HG03159 (cell line): ENCODE data around the gene MYO9A.

Experiments
- ATAC-seq: cut with Tn5 transposase; IDR thresholded peaks from one replicate; pipeline ENCODE4 v1.9.1; 2021; ENCODE audit warnings: mild to moderate bottlenecking, moderate library complexity; ENCODE audit not compliant: unreplicated experiment

The MYO9A gene

GRCh38 chr15:71812966-71813722, 304.8 kb downstream of the MYO9A start:
- ATAC-seq, result no peak

GRCh38 chr15:71811752-71812735, 305.9 kb downstream of the MYO9A start:
- ATAC-seq, result no peak

GRCh38 chr15:71811036-71811736, 306.8 kb downstream of the MYO9A start:
- no peak for ATAC-seq

DNA sequence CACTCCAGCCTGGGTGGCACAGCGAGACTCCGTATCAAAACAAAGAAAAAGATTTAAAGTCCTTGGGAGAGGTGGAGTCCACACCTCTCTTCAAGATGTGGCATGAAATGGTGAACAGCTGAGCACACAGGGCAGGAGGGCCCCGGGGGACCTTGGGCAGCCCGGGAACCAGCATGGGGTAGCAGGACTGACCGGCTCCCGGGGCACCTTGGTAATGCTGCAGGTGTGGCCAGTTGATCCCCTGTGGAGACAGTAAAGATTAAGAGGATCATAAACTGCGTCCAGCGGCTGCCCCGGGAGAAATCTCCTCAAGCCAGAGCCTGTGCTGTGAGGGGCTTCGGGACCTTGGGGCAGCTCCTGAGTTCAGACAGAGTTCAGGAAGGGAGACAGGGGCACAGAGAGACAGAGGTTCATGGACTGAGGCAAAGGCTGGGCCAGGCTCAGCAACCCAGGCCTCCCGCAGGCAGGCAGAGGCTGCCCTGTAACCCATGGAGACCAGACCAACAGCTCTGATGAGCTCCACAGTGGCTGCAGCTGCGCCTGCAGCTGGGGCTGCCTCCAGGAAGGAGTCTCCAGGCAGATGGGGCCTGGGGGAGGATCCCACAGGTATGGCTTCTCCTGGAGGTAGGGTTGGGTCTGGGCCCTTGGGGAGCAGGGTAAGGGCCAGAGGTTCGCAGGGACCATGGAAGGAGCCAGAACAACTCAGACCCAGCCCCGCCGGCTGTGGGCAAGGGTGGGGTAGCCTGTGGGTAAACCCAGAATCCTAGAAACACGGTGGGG, 307.5 kb downstream of the MYO9A start, which contains the start of gene NR2E3:
Gene NR2E3 (plus strand): TSS at position 299 of the 780 bp plus-strand sequence. CDS start 190 bp downstream, at position 489.
- ATAC-seq, result no peak

GRCh38 chr15:71809346-71809745, 308.6 kb downstream of the MYO9A start:
- ATAC-seq, result no peak

DNA sequence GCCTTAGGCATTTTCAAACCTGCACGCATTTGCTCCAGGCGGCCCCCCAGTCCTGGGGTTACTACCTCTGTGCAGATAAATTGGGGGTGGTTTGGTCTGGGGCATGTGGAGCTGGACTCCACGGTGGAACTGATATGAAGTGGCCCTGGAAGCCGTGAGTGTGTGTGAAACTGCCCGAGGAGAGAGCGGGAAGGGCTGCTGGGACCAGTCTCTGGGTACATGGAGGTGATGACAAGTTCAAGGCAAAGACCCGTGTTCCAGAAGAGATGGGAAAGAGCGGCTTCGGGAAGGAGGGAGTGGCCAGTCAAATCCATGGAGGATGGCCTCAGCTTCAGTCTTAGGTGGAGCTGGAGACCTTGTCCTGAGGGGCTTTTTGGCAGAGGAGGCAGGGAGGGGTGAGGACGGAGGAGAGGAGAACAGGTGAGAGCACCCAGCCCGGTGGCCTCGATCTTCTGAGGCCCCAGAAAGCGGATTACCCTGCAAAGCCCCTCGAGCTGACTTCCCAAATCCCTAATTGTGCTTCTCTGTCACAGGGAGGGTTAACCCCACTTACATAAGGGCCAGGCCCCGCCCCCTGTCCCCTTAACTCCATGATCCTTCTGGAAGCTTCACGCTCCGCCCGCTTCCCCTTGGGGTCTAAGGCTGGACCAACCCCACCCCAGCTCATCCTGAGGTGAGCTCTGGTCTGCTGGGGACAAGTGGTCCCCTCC, 309.5 kb downstream of the MYO9A start:
- no peak for ATAC-seq

- no peak for ATAC-seq
These were observed 310.3 kb downstream of the MYO9A start for GRCh38 chr15:71807691-71808091.

GRCh38 chr15:71807125-71807629, 310.8 kb downstream of the MYO9A start:
- no peak for ATAC-seq

DNA sequence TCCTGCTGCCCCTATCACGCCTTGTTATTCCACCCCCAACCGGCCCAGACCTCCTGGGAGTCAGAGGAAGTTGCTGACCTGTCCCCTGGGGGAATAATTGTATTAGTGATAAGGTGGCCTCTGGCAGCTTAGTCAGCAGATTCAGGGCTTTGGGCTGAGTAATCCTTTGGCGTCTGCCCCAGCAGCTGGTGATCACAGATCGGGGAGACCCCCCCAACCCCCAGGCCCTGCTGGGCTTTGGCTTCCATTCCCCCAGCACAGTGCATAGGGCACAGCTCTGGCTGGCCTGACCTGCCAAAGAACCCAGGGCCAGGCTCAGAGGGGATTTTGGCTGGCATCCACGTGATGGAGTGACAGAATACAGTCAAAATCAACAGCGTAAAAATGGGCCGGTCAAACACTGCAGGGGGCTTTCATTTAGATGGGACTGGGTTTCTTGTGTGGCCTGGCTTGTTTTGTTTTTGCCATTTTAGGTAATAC, 311.5 kb downstream of the MYO9A start:
- no peak for ATAC-seq

GRCh38 chr15:71804695-71805470, 313.1 kb downstream of the MYO9A start:
- no peak for ATAC-seq

DNA sequence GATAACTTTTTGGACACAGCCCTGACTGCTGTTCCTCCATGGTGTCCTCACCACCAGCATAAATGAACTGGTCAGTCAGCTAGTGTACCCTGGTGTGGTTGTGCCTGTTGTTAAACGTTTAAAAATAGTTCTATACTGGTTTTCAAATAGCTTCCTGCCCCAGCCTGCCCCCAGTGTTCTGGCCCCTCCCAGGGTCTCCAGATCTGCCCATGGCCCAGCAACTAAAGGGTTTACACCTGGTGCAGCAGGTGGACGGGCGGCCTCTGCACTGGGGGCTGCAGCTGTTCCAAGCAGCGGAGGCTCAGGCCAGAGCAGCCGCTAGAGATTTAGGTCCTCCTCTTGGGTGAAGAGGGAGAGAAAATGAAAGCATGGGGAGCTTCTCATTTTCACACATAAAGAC, 313.7 kb downstream of the MYO9A start:
- ATAC-seq, result no peak

- no peak for ATAC-seq
These were observed 315.2 kb downstream of the MYO9A start for GRCh38 chr15:71802770-71803169.

- ATAC-seq, result no peak
These were observed 315.9 kb downstream of the MYO9A start for GRCh38 chr15:71801935-71802655.

DNA sequence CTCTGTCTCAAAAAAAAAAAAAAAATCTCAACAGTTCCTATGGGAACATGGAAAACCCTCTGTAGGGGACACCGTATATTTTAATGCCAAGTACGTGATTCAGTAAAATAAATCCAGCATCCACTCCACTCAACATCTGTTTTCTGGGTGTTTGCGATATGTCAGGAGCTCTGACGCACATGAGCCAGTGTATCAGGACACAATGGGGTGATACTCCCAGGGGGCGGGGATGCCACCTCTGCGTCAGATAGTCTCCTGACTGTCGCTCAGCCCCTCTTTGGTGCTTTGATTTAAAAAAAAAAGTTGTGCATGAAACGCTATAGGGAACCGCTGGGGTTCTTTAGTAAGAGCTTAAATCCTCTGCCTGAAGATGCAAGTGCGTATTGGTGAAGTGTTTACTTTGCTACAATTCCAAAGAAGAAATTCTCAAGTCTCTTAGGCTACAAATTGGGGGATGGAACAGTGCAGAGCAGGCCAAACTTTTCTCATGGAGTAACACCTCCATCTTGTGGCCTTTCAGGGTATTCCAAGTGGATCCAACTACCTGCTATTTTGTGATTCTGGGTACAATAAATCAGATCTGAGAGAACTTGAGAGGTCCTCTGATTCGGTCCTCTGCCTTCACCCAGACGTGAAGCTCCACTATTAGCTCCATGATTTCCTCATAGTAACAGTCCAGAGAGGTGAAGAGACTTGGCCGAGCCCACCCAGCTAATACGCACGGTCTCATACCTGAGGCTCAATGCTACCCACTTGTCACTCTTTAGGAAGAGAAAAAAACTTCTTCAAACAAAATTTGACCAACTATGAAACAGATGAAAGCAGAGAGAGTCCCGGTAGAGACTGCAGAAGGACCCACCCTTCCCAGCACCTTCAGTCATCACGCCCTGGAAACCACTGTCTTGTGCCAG, 316.9 kb downstream of the MYO9A start:
- no peak for ATAC-seq

DNA sequence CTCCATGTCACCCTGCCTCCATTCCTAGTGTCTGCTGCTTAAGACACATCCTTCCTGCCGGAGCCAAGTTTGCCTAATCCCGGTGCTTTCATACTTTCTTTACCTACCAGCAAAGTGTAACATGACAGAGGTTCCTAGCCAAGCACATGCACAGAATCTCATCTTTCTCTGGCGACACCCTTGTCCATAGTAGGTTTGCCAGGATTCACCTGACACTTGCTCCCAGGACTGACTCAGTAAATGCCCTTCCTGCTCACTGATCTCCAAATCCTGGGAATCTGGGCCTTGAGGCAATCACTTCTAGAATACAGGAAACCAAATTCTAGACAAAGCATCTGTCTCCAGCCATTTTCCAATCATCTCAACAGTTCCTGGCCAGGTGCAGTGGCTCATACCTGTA, 317.8 kb downstream of the MYO9A start:
- ATAC-seq, result no peak

DNA sequence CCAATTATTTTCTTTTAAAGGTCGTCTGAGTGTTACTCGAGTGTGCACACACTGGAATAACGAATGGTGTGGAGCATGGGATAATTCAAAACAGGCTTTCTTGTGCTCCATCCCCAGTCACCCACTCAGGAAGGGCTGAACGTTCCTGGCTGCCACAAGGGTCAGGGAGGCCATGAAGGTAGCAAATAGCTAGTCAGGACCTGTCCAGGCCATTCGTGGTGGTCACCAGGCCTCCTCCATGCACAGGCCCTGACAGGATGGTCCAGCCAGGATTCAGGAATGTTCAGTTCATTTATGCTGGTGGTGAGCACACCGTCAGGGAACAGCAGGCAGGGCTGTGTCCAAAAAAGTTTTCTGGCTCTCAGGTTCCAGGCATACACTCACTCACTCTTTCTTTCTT, 319.3 kb downstream of the MYO9A start:
- no peak for ATAC-seq

DNA sequence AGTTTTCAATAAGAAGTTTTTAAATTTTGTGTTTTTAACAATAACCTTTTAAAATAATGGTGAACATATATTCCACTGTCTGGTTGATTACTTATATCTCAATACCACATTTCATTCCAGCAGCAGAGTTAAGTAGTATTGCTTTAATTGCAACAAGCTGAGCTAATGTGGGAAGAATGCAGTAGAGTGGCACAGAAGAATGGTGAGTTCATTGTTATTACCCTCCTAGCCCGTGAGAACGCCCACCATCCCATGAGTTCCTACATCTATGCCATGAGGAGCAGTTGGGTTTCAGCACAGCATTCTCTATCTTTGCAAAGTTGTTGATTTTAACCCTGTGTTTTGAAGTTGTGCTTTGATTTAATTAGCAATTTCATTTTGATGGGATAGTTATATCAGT, 325.4 kb downstream of the MYO9A start:
- ATAC-seq, result no peak
